Neuron (in vitro differentiated cells): ENCODE data around the gene SH3BGR.

Experiments used
- H2AFZ ChIP-seq: one replicate; pipeline ENCODE4 v1.6.1; 2013; ENCODE audit warnings: low read depth, mild to moderate bottlenecking, inconsistent platforms, low read length, moderate library complexity
- H3K27me3 ChIP-seq: one replicate; pipeline ENCODE4 v1.6.1; 2013; ENCODE audit warnings: low read length; ENCODE audit not compliant: insufficient read depth
- H3K36me3 ChIP-seq: one replicate; pipeline ENCODE4 v1.6.1; 2013; ENCODE audit warnings: low read length; ENCODE audit not compliant: insufficient read depth
- H3K4me1 ChIP-seq: one replicate; pipeline ENCODE4 v1.6.1; 2013; ENCODE audit warnings: low read length; ENCODE audit not compliant: insufficient read depth
- H3K4me3 ChIP-seq: 2 replicates; pipeline ENCODE4 v1.5.1; 2013; ENCODE audit warnings: mild to moderate bottlenecking, low read length, moderate library complexity
- H3K9me3 ChIP-seq: one replicate; pipeline ENCODE4 v1.6.1; 2013; ENCODE audit warnings: low read length

Gene SH3BGR

DNA sequence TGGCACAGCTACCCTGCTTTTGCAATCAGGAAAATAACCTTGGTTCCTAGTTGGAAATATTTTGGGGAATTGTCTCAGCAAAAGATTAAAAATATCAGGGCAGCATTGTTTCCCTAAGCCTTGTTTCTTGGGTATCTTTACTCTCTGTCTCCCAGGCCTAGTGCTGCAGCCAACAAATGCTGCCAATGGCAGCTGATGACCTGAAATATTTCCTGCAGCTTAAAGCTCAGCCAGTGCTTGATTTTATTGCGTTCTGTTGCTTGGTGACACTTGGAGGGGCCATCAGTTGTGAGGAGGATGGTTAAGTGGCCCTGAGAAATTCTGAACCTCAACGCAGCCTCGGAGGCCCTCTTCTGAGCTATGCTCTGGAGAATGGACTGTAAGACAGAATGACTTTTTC lies 101.6 kb downstream of the SH3BGR start:
- Histone ChIP-seq H3K27me3 (no peaks in the 10 kb centered on the region), H3K9me3 (no peaks in the 10 kb centered on the region), H3K4me3 (no peak overlapping the region), H3K36me3 (no peaks in the 10 kb centered on the region), H3K4me1 (peaks cover 27% of the 10 kb centered on the region), H2AFZ (no peak overlapping the region)

DNA sequence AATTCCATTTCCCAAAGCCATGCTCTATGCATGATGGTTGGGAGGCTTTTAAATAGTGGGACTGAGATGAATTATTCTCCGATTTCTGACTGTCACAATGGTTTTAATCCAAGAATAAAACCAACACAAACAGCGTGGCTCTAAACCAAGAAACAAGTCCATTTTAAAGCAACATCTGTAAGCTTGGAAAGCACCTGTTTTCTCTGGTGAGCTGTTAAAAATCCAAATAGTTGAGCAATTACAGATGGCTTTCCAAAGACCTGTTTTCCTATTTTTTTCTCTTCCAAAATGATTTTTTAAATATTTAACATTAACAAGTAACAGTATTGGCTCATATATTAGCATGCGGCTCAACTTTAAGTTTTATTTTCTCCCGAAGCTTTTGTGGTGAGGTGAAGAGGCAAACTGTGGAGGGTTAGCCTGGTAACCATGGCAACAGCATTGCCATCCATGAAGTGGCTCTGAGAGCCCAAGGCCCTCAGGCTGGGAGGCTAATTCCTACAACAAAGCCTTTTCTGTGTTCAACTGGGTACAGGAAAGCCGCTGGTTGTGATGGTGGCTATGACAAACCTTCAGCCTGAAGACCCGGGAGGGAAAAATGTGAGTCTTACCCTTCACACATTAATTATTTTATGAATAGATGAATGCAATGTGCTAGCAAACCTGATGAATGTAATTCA lies 104.3 kb downstream of the SH3BGR start:
- Histone ChIP-seq H3K4me3 (peak overlapping the region; percentile 36), H3K4me1 (peaks cover 27% of the 10 kb centered on the region), H3K27me3 (no peaks in the 10 kb centered on the region), H3K36me3 (no peaks in the 10 kb centered on the region), H2AFZ (peak overlapping the region; percentile 71), H3K9me3 (no peaks in the 10 kb centered on the region)

DNA sequence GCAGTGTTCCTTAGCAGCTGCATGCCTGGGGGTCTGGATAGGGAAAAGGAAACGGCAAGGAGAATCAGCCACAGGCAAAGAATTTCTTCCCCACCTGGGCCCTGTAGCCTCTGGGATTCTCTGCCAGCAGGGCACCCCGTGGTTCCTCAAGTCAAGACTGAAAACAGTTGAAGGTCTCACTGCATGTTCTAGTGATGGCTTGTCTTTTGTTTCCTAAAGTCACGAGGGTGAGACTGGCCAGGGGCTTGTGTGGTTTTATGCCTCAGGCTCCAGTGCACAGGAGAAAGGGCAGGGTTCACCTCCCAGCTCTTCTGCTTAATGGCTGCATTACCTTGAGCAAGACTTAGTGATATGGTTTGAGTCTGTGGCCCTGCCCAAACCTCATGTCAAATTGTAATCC lies 107.7 kb downstream of the SH3BGR start:
- Histone ChIP-seq H2AFZ (no peak overlapping the region), H3K27me3 (no peaks in the 10 kb centered on the region), H3K36me3 (no peaks in the 10 kb centered on the region), H3K9me3 (no peaks in the 10 kb centered on the region), H3K4me3 (no peak overlapping the region), H3K4me1 (peaks cover 15% of the 10 kb centered on the region)

DNA sequence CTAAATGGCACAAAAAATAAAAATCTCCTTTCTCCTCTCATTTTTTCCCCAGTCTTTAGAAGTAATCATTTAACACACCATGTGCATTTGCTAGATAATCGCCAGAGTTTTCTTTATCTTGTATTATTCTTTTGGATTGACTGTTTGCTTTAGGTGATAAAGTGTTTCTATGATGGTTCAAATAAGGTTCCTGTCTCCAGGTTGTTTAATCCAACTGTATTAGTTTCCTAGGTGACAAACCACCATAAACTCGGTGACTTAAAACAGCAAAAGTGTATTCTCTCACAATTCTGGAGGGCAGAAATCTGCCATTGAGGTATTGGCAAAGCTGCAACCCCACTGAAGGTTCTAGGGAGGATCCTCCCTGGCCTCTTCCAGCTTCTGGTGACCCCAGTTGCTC lies 109.4 kb downstream of the SH3BGR start:
- Histone ChIP-seq H3K4me3 (no peak overlapping the region), H3K4me1 (peaks cover 6% of the 10 kb centered on the region), H3K9me3 (no peaks in the 10 kb centered on the region), H3K27me3 (no peaks in the 10 kb centered on the region), H3K36me3 (no peaks in the 10 kb centered on the region), H2AFZ (no peak overlapping the region)

DNA sequence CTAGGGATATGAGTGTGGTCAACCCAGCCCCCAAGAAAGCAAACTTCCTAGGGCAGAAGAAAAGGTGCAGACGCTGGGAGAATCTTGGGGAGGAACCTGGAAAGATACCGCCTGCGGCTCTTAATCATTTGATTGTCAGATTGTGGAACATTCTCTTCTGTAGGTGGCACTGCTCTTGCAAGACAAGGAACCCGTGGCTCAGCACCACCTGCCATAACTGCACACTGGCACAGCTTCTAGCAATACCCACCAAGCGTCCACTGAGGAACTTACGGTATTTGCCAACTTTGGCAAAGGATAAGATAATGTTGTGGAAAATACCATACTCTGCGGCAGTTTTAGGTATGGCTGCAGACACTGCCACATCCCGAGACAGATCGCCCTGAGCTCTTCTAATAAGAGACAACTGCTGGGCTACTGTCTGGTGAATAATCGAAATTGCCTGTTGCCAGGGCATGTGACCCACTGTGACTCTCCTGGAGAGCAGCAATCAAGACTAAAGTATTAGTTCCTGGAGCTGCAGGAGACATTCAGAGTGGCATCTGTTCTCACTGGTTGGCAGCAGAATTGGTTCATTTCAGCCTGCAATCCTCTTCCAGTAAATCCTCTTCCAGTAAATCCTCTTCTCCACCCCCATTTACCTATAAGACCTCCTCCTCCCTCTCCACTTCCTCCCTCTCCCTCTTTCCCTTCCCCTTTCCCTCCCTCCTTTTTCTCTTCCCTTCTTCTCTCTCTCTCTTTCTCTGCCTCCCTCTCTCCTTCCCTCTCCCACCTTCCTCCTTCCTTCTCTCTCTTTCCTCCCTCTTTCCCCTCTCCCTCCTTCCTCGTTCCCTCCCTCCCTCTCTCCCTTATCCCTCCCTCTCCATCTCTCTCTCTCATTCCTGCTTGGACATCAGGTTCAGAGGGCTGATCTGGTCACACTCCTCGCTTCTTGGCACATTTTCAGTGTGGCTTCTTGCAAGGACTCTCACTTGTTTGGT lies 111.3 kb downstream of the SH3BGR start:
- H3K4me3 ChIP-seq = no peak overlapping the region
- H3K4me1 ChIP-seq = no peaks in the 10 kb centered on the region
- H3K27me3 ChIP-seq = no peaks in the 10 kb centered on the region
- no peaks in the 10 kb centered on the region for H3K9me3 ChIP-seq
- no peaks in the 10 kb centered on the region for H3K36me3 ChIP-seq
- no peak overlapping the region for H2AFZ ChIP-seq

DNA sequence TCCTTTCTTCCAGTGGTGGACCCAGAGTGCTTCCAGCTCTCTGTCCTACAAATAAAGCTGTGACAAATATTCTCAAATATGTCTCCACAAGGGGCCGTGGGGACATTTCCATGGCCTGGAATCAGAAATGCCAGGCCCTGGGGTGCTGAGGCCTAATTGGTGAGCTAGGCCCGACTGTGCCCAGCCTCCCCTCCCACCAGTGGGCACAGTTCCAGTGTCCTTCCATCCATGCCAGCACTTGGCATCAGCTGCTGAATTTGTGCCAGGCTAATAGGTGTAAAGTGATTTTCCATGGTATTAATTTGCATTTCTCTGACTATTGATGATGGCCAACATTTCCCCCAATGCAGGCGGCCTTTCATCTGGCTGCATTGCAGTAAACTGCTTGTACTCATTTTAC lies 112.4 kb downstream of the SH3BGR start:
- H3K9me3 ChIP-seq = no peaks in the 10 kb centered on the region
- H3K4me3 ChIP-seq = no peak overlapping the region
- no peaks in the 10 kb centered on the region for H3K4me1 ChIP-seq
- no peaks in the 10 kb centered on the region for H3K36me3 ChIP-seq
- H3K27me3 ChIP-seq = no peaks in the 10 kb centered on the region
- H2AFZ ChIP-seq = no peak overlapping the region
